ENCODE results near the gene CREB3L4.

The CREB3L4 gene

GRCh38 chr1:153977250-153978240, 9.8 kb downstream of the CREB3L4 start, which contains the start of gene JTB (continued):
- TF ChIP-seq PBX3 (CRISPR knock-in tag; IDR thresholded peaks at IDR 0.05): no peak; the same call in none of the 2 replicates
- no peak for TF ChIP-seq ZNF266 (tag by site-specific recombination; IDR thresholded peaks at IDR 0.05; ENCODE audit: low read depth)
- no peak for TF ChIP-seq OVOL3 (tag by site-specific recombination; IDR thresholded peaks at IDR 0.05)
- peak; percentile 100 for TF ChIP-seq ZBTB48 (tag by site-specific recombination; IDR thresholded peaks at IDR 0.05)
- no peak for TF ChIP-seq ZNF391 (tag by site-specific recombination; IDR thresholded peaks at IDR 0.05; ENCODE audit: borderline replicate concordance, low read depth)
- no peak for TF ChIP-seq ZNF610 (tag by site-specific recombination; IDR thresholded peaks at IDR 0.05; ENCODE audit: borderline replicate concordance)
- no peak for TF ChIP-seq HOXD13 (CRISPR knock-in tag; IDR thresholded peaks at IDR 0.05; ENCODE audit: borderline replicate concordance)
- no peak for TF ChIP-seq ZNF548 (tag by site-specific recombination; IDR thresholded peaks at IDR 0.05)
- no peak for TF ChIP-seq PRDM6 (tag by site-specific recombination; IDR thresholded peaks at IDR 0.05)
- no peak for TF ChIP-seq ATF2 (tag by site-specific recombination; IDR thresholded peaks at IDR 0.05; ENCODE audit: low read depth)
- peak; percentile 59 for TF ChIP-seq ZNF501 (tag by site-specific recombination; IDR thresholded peaks at IDR 0.05)
- no peak for TF ChIP-seq ZNF830 (tag by site-specific recombination; IDR thresholded peaks at IDR 0.05; ENCODE audit: low read depth)
- TF ChIP-seq SETDB1 (IDR thresholded peaks at IDR 0.05; ENCODE audit: insufficient read length, low read length): no peak
- no peak for TF ChIP-seq ZNF664 (tag by site-specific recombination; IDR thresholded peaks at IDR 0.05)
- TF ChIP-seq ZNF48 (tag by site-specific recombination; IDR thresholded peaks at IDR 0.05): no peak
- no peak for TF ChIP-seq ZNF707 (tag by site-specific recombination; IDR thresholded peaks at IDR 0.05)
- TF ChIP-seq ZNF280C (tag by site-specific recombination; IDR thresholded peaks at IDR 0.05): no peak
- peak; percentile 54 for TF ChIP-seq ZIC2 (tag by site-specific recombination; IDR thresholded peaks at IDR 0.05)
- no peak for TF ChIP-seq ZNF133 (tag by site-specific recombination; IDR thresholded peaks at IDR 0.05)
- 0 out of 2 replicates have a peak, but pooled peaks have one; percentile 25 for TF ChIP-seq ZNF10 (tag by site-specific recombination; IDR thresholded peaks at IDR 0.05)
- TF ChIP-seq GLIS2 (tag by site-specific recombination; IDR thresholded peaks at IDR 0.05): no peak; the same call in 1 of the 2 replicates
- TF ChIP-seq ZNF121 (tag by site-specific recombination; IDR thresholded peaks at IDR 0.05): no peak
- TF ChIP-seq, protein P1, sequence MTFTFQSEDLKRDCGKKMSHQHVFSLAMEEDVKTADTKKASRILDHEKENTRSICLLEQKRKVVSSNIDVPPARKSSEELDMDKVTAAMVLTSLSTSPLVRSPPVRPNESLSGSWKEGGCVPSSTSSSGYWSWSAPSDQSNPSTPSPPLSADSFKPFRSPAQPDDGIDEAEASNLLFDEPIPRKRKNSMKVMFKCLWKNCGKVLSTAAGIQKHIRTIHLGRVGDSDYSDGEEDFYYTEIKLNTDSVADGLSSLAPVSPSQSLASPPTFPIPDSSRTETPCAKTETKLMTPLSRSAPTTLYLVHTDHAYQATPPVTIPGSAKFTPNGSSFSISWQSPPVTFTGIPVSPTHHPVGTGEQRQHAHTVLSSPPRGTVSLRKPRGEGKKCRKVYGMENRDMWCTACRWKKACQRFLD (tag by site-specific recombination; IDR thresholded peaks at IDR 0.05): no peak
- TF ChIP-seq ZSCAN16 (tag by site-specific recombination; IDR thresholded peaks at IDR 0.05): no peak
- peak; percentile 6; the same call in 1 of the 2 replicates for TF ChIP-seq CTCF (tag by site-specific recombination; IDR thresholded peaks at IDR 0.05)
- TF ChIP-seq KLF8 (tag by site-specific recombination; IDR thresholded peaks at IDR 0.05): no peak; the same call in 1 of the 2 replicates
- no peak for TF ChIP-seq ZSCAN4 (tag by site-specific recombination; IDR thresholded peaks at IDR 0.05)
- TF ChIP-seq ZNF24 (tag by site-specific recombination; IDR thresholded peaks at IDR 0.05): no peak
- no peak for TF ChIP-seq ZBTB1 (tag by site-specific recombination; IDR thresholded peaks at IDR 0.05)

All from HEK293 (cell line).